Right atrium auricular region (tissue), 2 donors: ENCODE results near the gene FYCO1. TPM values are rescaled to one million over a fixed set of nuclear protein-coding genes. Genes with fewer than 3 reads are reported as not detected.

Experiments
- DNase-seq: peaks from one replicate; pipeline ENCODE4 v3.0.0-alpha.2; 2019; ENCODE audit warnings: low spot score
- H3K27ac ChIP-seq, 2 donors: fragments of 200-600 bp; sonication (generic); 1 replicate in 1 of 2; 2 replicates in 1 of 2; pipeline ENCODE4 v1.5.1; 2016 to 2019
- H3K27me3 ChIP-seq, 2 donors: fragments of 200-600 bp; sonication (generic); one replicate each; pipeline versions ENCODE4 v1.5.1 to v1.6.0; 2017 to 2019
- H3K36me3 ChIP-seq: fragments of 200-600 bp; sonication (generic); one replicate; pipeline ENCODE4 v1.5.1; 2016
- H3K4me1 ChIP-seq, 2 donors: fragments of 200-600 bp; sonication (generic); one replicate each; pipeline versions ENCODE4 v1.5.1 to v1.6.0; 2017 to 2019
- H3K4me3 ChIP-seq, 2 donors: fragments of 200-600 bp; sonication (generic); 1 replicate in 1 of 2; 2 replicates in 1 of 2; pipeline ENCODE4 v1.5.1; 2017 to 2019; ENCODE audit warnings: mild to moderate bottlenecking in 1 of 2, moderate library complexity in 1 of 2
- H3K9me3 ChIP-seq, 2 donors: fragments of 200-600 bp; sonication (generic); one replicate each; pipeline ENCODE4 v1.5.1; 2019
- total RNA-seq, 2 donors: library from RNA; depleted of rRNA; stranded (reverse); fragments of >200 nt; gene quantifications; one replicate each; pipeline ENCODE4 v1.1.0, GENCODE V29; 2016
- TF ChIP-seq, protein P1 (sequence below), 2 donors: fragments of 200-600 bp; sonication (generic); IDR thresholded peaks; one replicate each; pipeline ENCODE4 v1.5.1; 2019; ENCODE audit warnings: antibody characterized with exemption in 2 of 2

FYCO1 gene
- total RNA-seq, 2 donors from 2014 or later, result 67.2 to 116 TPM

- Histone ChIP-seq H3K4me1 (peaks cover 0 to 39% of the 10 kb centered on the region in 2 donors), H3K9me3 (no peaks in the 10 kb centered on the region), H3K4me3 (no peak overlapping the region), H3K27ac (no peak overlapping the region), H3K27me3 (no peaks in the 10 kb centered on the region), H3K36me3 (peaks cover 98% of the 10 kb centered on the region)
- TF ChIP-seq, protein P1, sequence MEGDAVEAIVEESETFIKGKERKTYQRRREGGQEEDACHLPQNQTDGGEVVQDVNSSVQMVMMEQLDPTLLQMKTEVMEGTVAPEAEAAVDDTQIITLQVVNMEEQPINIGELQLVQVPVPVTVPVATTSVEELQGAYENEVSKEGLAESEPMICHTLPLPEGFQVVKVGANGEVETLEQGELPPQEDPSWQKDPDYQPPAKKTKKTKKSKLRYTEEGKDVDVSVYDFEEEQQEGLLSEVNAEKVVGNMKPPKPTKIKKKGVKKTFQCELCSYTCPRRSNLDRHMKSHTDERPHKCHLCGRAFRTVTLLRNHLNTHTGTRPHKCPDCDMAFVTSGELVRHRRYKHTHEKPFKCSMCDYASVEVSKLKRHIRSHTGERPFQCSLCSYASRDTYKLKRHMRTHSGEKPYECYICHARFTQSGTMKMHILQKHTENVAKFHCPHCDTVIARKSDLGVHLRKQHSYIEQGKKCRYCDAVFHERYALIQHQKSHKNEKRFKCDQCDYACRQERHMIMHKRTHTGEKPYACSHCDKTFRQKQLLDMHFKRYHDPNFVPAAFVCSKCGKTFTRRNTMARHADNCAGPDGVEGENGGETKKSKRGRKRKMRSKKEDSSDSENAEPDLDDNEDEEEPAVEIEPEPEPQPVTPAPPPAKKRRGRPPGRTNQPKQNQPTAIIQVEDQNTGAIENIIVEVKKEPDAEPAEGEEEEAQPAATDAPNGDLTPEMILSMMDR (IDR thresholded peaks at IDR 0.05), result no peak
- no peak for DNase-seq
These were observed 31.5 kb downstream of the FYCO1 start for GRCh38 chr3:45964139-45964538.

- no peak for DNase-seq
- no peak overlapping the region for H3K27ac ChIP-seq
- TF ChIP-seq, protein P1 (IDR thresholded peaks at IDR 0.05), result no peak
- peaks cover 100% of the 10 kb centered on the region for H3K36me3 ChIP-seq
- H3K4me1 ChIP-seq, result peaks cover 0 to 30% of the 10 kb centered on the region in 2 donors
- H3K4me3 ChIP-seq, result no peak overlapping the region
- H3K27me3 ChIP-seq, result no peaks in the 10 kb centered on the region
- no peaks in the 10 kb centered on the region for H3K9me3 ChIP-seq
These were observed 33.6 kb downstream of the FYCO1 start for GRCh38 chr3:45962033-45962432.

DNA sequence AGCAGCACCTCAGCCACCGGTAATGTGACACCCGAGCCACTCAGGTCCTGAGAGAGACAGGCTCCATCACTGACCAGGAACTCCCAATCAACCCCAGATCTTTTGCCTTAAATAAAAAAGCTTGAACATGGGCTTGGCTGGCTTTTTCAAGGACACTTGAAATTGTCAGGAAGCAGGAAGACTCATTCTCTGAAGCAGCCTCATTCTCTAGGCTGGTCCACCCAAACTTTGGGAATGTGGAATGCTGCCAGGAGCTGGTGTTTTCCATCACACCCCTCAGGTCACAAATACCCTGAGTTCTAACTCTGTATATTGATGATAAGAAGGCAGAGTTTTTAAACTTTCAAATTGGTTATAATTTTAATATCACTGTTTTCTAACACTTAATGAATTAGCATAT is 35.3 kb downstream of the FYCO1 start:
- TF ChIP-seq, protein P1 (IDR thresholded peaks at IDR 0.05), result no peak
- Histone ChIP-seq H3K36me3 (peaks cover 100% of the 10 kb centered on the region), H3K27ac (no peak overlapping the region), H3K9me3 (no peaks in the 10 kb centered on the region), H3K4me1 (peaks cover 0 to 14% of the 10 kb centered on the region in 2 donors), H3K4me3 (no peak overlapping the region), H3K27me3 (no peaks in the 10 kb centered on the region)
- no peak for DNase-seq

DNA sequence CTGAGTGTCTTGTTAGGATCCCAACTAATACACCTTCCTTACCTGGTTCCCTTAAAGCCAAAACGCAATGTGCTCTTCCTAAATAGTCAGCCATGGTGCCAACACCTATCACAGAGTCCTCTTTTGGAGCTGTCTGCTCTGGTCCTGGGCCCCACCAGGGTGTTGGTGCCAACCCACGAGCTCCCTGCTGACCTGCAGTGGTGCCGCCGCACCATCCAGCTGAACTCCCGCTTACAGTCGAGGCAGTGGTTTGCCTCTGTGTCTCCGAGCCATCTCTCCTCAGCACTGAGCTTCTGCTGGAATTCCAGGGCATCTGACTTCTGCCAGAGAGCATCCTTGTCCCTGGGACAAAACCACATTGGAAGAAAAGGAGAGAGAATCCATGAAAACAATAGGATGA is 36.4 kb downstream of the FYCO1 start:
- Histone ChIP-seq H3K27ac (peak overlapping the region; percentile 43 to 79), H3K36me3 (peaks cover 100% of the 10 kb centered on the region), H3K27me3 (no peaks in the 10 kb centered on the region), H3K4me3 (no peak overlapping the region), H3K4me1 (peaks cover 0 to 12% of the 10 kb centered on the region in 2 donors), H3K9me3 (no peaks in the 10 kb centered on the region)
- TF ChIP-seq, protein P1 (IDR thresholded peaks at IDR 0.05), result no peak
- no peak for DNase-seq

DNA sequence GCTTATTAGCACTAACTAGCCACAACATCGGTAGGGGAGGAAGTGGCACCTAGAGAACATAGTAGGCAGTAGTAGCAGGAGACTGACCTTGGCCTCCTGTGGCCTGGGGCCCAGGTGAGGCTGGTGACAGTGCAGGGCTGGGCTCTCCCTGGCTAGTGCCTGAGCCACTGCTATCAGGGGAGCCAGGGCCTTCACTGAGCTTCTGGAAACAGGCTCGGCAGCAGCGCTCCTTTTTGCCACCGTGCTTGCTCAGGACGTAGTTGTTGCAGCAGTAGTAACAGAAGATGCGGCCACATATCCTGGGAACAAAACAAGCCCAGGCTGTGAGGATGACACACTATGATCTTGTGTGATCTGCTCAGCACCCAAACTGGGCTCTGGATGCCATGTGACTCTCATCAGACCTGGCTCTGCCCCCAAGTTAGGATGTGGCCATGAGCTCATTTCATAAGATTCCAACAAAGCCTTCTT is 37.3 kb downstream of the FYCO1 start:
- Histone ChIP-seq H3K9me3 (no peaks in the 10 kb centered on the region), H3K4me1 (peaks cover 0 to 12% of the 10 kb centered on the region in 2 donors), H3K4me3 (no peak overlapping the region), H3K27ac (peak overlapping the region; percentile 43 to 79), H3K27me3 (no peaks in the 10 kb centered on the region), H3K36me3 (peaks cover 100% of the 10 kb centered on the region)
- no peak for DNase-seq
- TF ChIP-seq, protein P1 (IDR thresholded peaks at IDR 0.05), result no peak

DNA sequence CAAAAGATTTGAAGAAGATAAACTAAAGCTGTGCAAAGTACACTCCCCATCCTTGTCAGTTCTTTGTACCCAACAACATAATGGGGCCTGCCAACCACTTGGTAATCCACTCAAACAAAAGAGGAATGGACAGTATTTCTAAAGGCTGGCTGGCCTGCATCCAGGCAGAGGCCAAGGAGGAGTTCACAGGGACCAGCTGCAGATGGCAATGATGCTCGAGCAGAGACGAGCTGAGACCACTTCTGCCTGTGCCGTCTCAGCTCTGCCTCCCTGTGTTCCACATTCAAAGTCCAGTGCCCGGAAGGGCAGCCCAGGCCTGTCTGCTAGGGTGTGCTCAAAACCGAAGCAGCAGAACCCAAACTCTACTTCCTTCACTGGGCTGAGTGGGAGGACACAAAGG is 38.0 kb downstream of the FYCO1 start:
- Histone ChIP-seq H3K27ac (peak overlapping the region; percentile 43 to 79), H3K27me3 (no peaks in the 10 kb centered on the region), H3K4me1 (peaks cover 0 to 12% of the 10 kb centered on the region in 2 donors), H3K4me3 (no peak overlapping the region), H3K9me3 (no peaks in the 10 kb centered on the region), H3K36me3 (peaks cover 100% of the 10 kb centered on the region)
- TF ChIP-seq, protein P1 (IDR thresholded peaks at IDR 0.05), result no peak
- DNase-seq, result no peak
